SK-N-MC (cell line): ENCODE data around the gene NME3.

Experiments
- EZH2 ChIP-seq: fragments of 200-600 bp; sonication (generic); IDR thresholded peaks from one replicate; pipeline ENCODE4 v1.6.1; 2017; ENCODE audit warnings: antibody characterized with exemption
- POLR2AphosphoS5 ChIP-seq: IDR thresholded peaks from 2 replicates; pipeline ENCODE4 v1.6.1; 2012; ENCODE audit warnings: mild to moderate bottlenecking, low read depth, low read length, borderline replicate concordance

GRCh38 chr16:1787322-1788094, 16.2 kb upstream of the NME3 start:
- TF ChIP-seq EZH2 = no peak
- TF ChIP-seq POLR2AphosphoS5 = no peak
